ENCODE measurements around the gene HRH2. TPM values are rescaled to one million over a fixed set of nuclear protein-coding genes. Genes with fewer than 3 reads are reported as not detected.

Gene HRH2
- total RNA-seq, 4 donors from 2014 or later: 0.44 to 2.3 (median 1.4) TPM

DNA sequence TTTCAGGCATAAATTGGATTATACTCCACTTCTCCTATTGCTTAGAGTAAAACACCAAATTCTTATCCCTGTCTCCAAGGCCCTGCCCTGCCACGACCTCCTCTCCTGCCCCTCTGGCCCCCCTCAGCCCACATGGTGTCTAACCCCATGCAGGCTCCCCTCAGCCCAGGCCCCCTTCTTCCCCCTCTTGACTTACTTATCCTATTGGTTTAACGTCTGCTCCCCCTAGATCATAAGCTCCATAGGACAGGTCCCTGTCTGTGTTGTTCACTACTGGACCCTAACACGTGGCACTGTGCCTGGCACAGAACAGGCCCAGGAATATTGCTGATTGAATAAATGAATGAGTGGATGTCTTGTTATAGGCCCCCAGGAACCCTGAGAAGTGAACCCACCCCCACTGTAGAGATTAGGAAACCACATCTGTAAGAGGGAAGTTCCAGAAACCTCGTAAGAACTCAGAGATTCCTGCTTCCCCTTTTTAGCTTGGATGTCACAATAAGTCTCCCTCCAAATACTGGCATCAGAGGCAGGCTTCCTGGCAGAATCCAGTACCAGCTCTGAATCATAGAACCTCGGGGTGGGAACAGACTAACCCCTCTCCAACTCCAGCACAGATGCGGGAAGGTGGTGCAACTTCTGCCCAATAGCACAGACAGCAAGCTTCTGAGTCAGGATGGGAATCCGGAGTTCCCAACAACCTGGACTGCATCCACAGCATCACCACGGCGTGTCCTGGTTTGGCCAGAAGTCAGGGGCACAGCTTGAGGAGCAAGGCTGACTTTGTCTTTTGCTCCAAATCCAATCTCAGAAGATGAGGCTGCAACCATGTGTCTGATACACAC lies 31.5 kb downstream of the HRH2 start:
- no peaks in the 10 kb centered on the region for H3K27me3 ChIP-seq
- no peak overlapping the region for H3K27ac ChIP-seq
- 56 to 64% methylated on average over 9 of the region's 9 CpGs for WGBS, 2 donors
- no peaks in the 10 kb centered on the region for H3K9me3 ChIP-seq
- TF ChIP-seq POLR2A (IDR thresholded peaks at IDR 0.05): no peak
- TF ChIP-seq CTCF (IDR thresholded peaks at IDR 0.05): no peak
- intact Hi-C loops (cut with DNase I): no loop called here
- no peak for DNase-seq
- H3K4me3 ChIP-seq (replicated peaks in 1 of 3): no peak overlapping the region
- H3K4me1 ChIP-seq: no peaks in the 10 kb centered on the region
- H3K36me3 ChIP-seq: no peaks in the 10 kb centered on the region

DNA sequence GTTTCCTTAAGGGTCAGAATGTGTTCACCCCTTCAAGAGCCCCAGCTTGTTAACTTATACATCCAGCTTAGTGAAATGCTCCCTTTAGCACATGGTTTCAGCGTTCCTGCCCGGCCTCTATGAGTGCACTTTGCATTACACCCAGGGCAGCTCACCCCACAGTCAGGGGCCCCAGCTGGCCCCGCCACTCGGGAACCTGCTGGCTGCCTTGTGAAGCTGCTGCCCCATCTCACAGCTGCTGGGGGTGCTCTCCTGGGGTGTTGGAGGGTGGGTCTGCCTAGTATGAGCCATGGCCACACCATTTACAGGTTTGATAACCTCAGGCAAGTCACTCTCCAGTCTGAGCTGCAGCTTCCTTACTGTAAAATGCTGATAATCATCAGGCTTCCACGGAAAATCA lies 32.2 kb downstream of the HRH2 start:
- Histone ChIP-seq H3K4me3 (replicated peaks in 1 of 3) (no peak overlapping the region), H3K4me1 (no peaks in the 10 kb centered on the region), H3K36me3 (no peaks in the 10 kb centered on the region), H3K27me3 (no peaks in the 10 kb centered on the region), H3K27ac (no peak overlapping the region), H3K9me3 (no peaks in the 10 kb centered on the region)
- TF ChIP-seq POLR2A (IDR thresholded peaks at IDR 0.05) (no peak), CTCF (IDR thresholded peaks at IDR 0.05) (no peak)
- DNase-seq: no peak
- intact Hi-C loops (cut with DNase I): no loop called here
- WGBS, 2 donors: 63 to 65% methylated on average over 5 of the region's 5 CpGs

- no peak for DNase-seq
- WGBS, 2 donors: 85 to 88% methylated on average over 11 of the region's 11 CpGs
- no peaks in the 10 kb centered on the region for H3K36me3 ChIP-seq
- H3K9me3 ChIP-seq: no peaks in the 10 kb centered on the region
- TF ChIP-seq CTCF (IDR thresholded peaks at IDR 0.05) (no peak), POLR2A (IDR thresholded peaks at IDR 0.05) (no peak)
- no peak overlapping the region for H3K4me3 ChIP-seq (replicated peaks in 1 of 3)
- H3K27me3 ChIP-seq: no peaks in the 10 kb centered on the region
- H3K4me1 ChIP-seq: no peaks in the 10 kb centered on the region
- no peak overlapping the region for H3K27ac ChIP-seq
- intact Hi-C loops (cut with DNase I): no loop called here
Observed at GRCh38 chr5:175690586-175690985, 32.7 kb downstream of the HRH2 start.

DNA sequence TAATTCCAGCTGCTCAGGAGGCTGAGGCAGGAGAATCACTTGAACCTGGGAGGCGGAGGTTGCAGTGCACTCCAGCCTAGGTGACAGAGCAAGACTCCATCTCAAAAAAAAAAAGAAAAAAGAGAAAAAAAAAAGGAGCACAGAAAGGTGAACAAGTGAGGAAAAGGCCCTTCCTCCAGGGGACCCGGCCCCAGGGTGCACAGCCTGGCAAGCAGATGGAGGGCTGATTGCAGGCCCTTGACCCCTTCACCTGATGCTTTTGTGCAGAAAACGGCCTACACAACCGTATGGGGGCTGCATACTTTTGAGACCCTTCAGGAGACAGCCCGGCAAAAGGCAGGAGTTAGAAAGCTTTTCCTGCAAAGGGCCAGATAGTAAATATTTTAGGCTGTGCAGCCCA lies 33.9 kb downstream of the HRH2 start:
- Histone ChIP-seq H3K4me3 (replicated peaks in 1 of 3) (no peak overlapping the region), H3K27ac (no peak overlapping the region), H3K9me3 (no peaks in the 10 kb centered on the region), H3K4me1 (no peaks in the 10 kb centered on the region), H3K36me3 (no peaks in the 10 kb centered on the region), H3K27me3 (no peaks in the 10 kb centered on the region)
- no peak for DNase-seq
- intact Hi-C loops (cut with DNase I): no loop called here
- 71 to 73% methylated on average over 5 of the region's 5 CpGs for WGBS, 2 donors
- TF ChIP-seq CTCF (IDR thresholded peaks at IDR 0.05): no peak

GRCh38 chr5:175692235-175692995 lies 34.5 kb downstream of the HRH2 start:
- Histone ChIP-seq H3K4me1 (no peaks in the 10 kb centered on the region), H3K27me3 (no peaks in the 10 kb centered on the region), H3K27ac (no peak overlapping the region), H3K4me3 (replicated peaks in 1 of 3) (no peak overlapping the region), H3K36me3 (no peaks in the 10 kb centered on the region), H3K9me3 (no peaks in the 10 kb centered on the region)
- no peak for TF ChIP-seq POLR2A (IDR thresholded peaks at IDR 0.05)
- TF ChIP-seq CTCF (IDR thresholded peaks at IDR 0.05): no peak
- intact Hi-C loops (cut with DNase I): no loop called here
- 74 to 79% methylated on average over 16 of the region's 16 CpGs for WGBS, 2 donors
- DNase-seq: no peak
